Stomach smooth muscle (tissue), 2 donors: ENCODE data around the gene VWA2.

Experiments
- H3K27ac ChIP-seq: one replicate; pipeline ENCODE4 v1.7.0; 2013; ENCODE audit warnings: mild to moderate bottlenecking, low read length, inconsistent platforms
- H3K27me3 ChIP-seq, 2 donors: one replicate each; pipeline ENCODE4 v1.7.0; 2013; ENCODE audit warnings: low read length in 2 of 2; ENCODE audit not compliant: insufficient read depth in 2 of 2, control insufficient read depth in 1 of 2
- H3K36me3 ChIP-seq, 2 donors: one replicate each; pipeline ENCODE4 v1.7.0; 2013; ENCODE audit warnings: low read length in 2 of 2; ENCODE audit not compliant: control insufficient read depth in 2 of 2, insufficient read depth in 2 of 2
- H3K4me1 ChIP-seq: one replicate; pipeline ENCODE4 v1.7.0; 2013; ENCODE audit warnings: low read length; ENCODE audit not compliant: control insufficient read depth, insufficient read depth
- H3K4me3 ChIP-seq, 2 donors: one replicate each; pipeline ENCODE4 v1.7.0; 2013; ENCODE audit warnings: low read length in 2 of 2
- H3K9ac ChIP-seq, 2 donors: one replicate each; pipeline ENCODE4 v1.7.0; 2013; ENCODE audit warnings: low read length in 2 of 2, mild to moderate bottlenecking in 1 of 2
- H3K9me3 ChIP-seq, 2 donors: one replicate each; pipeline ENCODE4 v1.7.0; 2013; ENCODE audit warnings: low read length in 2 of 2; ENCODE audit not compliant: control insufficient read depth in 2 of 2
- donor health status: healthy.
- donor health status: Pancreatic carcinoma.

Gene VWA2

DNA sequence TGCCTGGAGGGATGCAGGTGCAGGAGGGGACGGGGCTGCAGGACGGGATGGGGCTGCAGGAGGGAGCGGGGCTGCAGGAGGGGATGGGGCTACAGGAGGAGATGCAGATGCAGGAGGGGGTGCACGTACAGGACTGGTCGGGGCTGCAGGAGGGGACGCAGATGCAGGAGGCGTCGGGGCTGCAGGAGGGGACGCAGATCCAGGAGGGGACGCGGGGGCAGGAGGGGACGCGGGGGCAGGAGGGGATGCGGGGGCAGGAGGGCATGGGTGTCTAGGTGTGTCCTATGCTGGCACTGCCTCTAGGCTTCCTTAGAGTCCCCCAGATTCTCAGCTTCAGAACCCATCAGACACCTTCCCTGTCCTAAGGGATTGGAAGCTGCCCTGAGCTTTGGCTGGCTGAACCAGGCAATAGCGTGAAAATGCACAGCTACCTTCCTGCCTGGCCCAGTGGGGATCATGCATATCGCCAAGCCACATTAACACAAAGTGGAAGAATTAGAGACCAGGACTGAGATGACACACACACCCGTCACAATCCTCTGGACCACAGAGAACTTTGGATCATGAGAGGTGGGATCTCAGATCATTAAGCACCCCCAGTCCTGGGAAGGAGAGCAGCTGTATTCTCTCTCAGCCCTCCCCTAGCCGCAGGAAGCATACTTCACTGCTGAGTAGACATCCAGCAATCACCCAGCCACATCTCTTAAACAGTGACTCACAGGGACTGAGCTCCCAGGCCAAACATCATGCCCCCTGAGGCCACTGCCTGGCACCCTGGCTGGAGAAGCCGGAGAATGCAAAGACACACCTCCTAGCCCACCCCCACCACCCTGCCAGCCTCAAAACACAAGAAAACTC lies 67.3 kb downstream of the VWA2 start:
- no peaks in the 10 kb centered on the region for H3K27me3 ChIP-seq
- no peaks in the 10 kb centered on the region for H3K9me3 ChIP-seq
- no peak overlapping the region for H3K9ac ChIP-seq
- no peak overlapping the region for H3K4me3 ChIP-seq
- H3K4me1 ChIP-seq = peaks cover 31% of the 10 kb centered on the region
- no peak overlapping the region for H3K27ac ChIP-seq
- peaks cover 6 to 9% of the 10 kb centered on the region in 2 donors for H3K36me3 ChIP-seq

GRCh38 chr10:114307731-114308130 lies 68.7 kb downstream of the VWA2 start:
- Histone ChIP-seq H3K4me1 (peaks cover 26% of the 10 kb centered on the region), H3K9ac (no peak overlapping the region), H3K27me3 (no peaks in the 10 kb centered on the region), H3K36me3 (peaks cover 13 to 18% of the 10 kb centered on the region in 2 donors), H3K9me3 (no peaks in the 10 kb centered on the region), H3K4me3 (no peak overlapping the region), H3K27ac (no peak overlapping the region)

DNA sequence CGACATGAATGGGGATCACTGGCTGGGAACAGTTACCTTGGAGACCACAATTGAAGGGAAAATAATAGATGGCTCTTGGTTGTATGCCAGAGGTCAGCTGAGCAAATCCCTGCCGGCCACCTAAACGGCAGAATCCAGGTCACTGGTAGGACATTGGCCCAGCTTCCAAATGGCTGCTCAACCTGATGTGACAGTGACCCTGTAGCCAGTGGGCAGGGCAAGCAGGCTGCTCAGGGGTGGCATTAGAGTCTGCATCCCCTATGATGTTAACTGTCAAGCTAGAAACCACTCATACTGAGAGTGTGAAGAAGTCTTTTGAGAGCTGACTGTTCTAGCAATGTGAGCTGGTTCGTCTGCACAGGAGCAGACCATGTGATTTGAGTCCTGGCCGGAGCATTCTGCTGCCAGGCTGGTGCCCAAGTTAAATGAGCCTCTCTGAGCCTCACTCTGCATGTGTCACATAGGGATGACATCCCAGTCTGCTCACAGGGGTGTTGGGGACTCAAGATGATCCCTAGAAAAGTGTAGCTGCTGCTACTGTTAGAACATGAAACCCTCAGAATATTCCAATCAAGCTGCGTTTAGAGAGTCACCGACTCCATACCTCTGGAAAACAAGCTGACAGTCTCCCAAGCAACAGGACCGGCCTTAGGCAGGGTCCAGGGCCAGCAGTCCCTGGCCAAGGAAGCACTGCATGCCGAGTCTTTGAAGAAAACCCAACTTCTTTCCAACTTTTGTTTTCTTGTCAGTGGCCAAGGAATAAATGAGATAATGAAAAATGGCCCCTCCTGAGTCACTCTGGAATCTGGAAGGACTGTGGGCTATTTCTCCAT lies 69.7 kb downstream of the VWA2 start:
- Histone ChIP-seq H3K4me1 (peaks cover 24% of the 10 kb centered on the region), H3K9ac (no peak overlapping the region), H3K4me3 (no peak overlapping the region), H3K9me3 (no peaks in the 10 kb centered on the region), H3K36me3 (peaks cover 17 to 25% of the 10 kb centered on the region in 2 donors), H3K27ac (no peak overlapping the region), H3K27me3 (no peaks in the 10 kb centered on the region)

GRCh38 chr10:114309364-114309651 lies 70.3 kb downstream of the VWA2 start:
- Histone ChIP-seq H3K27ac (no peak overlapping the region), H3K9ac (no peak overlapping the region), H3K27me3 (no peaks in the 10 kb centered on the region), H3K4me1 (peaks cover 18% of the 10 kb centered on the region), H3K9me3 (no peaks in the 10 kb centered on the region), H3K4me3 (no peak overlapping the region), H3K36me3 (peaks cover 17 to 25% of the 10 kb centered on the region in 2 donors)

GRCh38 chr10:114310346-114310745 lies 71.3 kb downstream of the VWA2 start:
- Histone ChIP-seq H3K27ac (no peak overlapping the region), H3K9ac (no peak overlapping the region), H3K4me1 (peaks cover 10% of the 10 kb centered on the region), H3K9me3 (no peaks in the 10 kb centered on the region), H3K4me3 (no peak overlapping the region), H3K36me3 (peaks cover 17 to 25% of the 10 kb centered on the region in 2 donors), H3K27me3 (no peaks in the 10 kb centered on the region)

DNA sequence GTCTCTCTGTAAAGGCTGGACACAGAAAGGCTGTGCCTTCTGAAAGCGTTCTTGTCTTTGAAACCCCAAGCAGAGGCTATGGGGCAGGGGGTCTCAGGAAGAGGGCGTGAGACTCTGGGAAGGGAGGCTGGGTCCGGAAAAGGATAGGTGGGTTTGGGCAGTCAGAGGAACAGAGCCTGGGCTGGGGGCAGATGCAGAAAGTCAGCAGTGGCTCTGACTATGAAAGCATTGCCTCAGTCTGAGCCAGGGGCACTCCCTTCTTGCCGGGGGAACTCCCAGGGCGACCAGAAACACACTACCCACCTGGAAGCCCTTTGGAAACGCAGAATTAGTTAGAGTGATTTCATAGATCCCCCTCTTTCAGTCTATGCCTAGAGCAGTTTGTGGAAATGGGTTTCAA lies 72.0 kb downstream of the VWA2 start:
- Histone ChIP-seq H3K4me1 (peaks cover 10% of the 10 kb centered on the region), H3K27ac (no peak overlapping the region), H3K9ac (no peak overlapping the region), H3K9me3 (no peaks in the 10 kb centered on the region), H3K36me3 (peaks cover 17 to 25% of the 10 kb centered on the region in 2 donors), H3K27me3 (no peaks in the 10 kb centered on the region), H3K4me3 (no peak overlapping the region)

DNA sequence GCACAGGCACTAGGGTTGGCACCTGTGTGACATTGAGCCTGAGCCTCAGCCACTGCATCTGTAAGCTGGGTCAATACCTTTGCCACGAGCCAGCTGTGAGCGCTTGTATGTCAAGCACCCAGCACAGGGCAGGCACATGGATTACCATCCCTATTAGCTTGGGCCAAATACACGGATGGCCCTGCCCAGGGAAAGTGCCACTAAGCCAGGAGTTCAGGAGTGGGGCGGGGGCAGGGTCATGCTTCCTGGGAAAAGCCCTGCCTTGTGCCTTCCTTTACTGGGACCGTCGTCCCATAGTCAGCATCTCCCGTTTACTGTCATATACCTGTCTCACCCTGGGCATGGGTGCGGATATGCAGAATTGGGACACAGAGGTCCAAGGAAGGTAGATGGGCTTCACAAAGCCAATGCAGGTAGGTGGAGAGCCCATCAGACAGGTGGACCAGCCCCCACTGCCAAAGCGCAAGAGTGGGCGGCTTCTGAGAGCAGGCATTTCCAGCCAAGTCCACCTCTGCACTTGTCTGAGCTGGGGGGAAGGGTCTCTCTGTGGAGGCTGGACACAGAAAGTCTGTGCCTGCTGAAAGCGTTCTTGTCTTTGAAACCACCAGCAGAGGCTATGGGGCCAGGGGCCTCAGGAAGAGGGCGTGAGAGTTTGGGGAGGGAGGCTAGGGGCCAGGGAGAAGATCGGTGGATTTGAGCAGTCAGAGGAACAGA lies 72.6 kb downstream of the VWA2 start:
- Histone ChIP-seq H3K27me3 (no peaks in the 10 kb centered on the region), H3K9me3 (no peaks in the 10 kb centered on the region), H3K9ac (no peak overlapping the region), H3K4me1 (peaks cover 10% of the 10 kb centered on the region), H3K27ac (no peak overlapping the region), H3K36me3 (peaks cover 17 to 25% of the 10 kb centered on the region in 2 donors), H3K4me3 (no peak overlapping the region)

GRCh38 chr10:114313139-114313538 lies 74.1 kb downstream of the VWA2 start:
- no peak overlapping the region for H3K27ac ChIP-seq
- H3K4me3 ChIP-seq = no peak overlapping the region
- H3K4me1 ChIP-seq = peaks cover 10% of the 10 kb centered on the region
- no peak overlapping the region for H3K9ac ChIP-seq
- no peaks in the 10 kb centered on the region for H3K9me3 ChIP-seq
- H3K36me3 ChIP-seq = peaks cover 17 to 23% of the 10 kb centered on the region in 2 donors
- H3K27me3 ChIP-seq = no peaks in the 10 kb centered on the region

GRCh38 chr10:114313866-114314265 lies 74.8 kb downstream of the VWA2 start:
- Histone ChIP-seq H3K27me3 (no peaks in the 10 kb centered on the region), H3K4me1 (peaks cover 5% of the 10 kb centered on the region), H3K36me3 (peaks cover 17 to 20% of the 10 kb centered on the region in 2 donors), H3K27ac (no peak overlapping the region), H3K9ac (no peak overlapping the region), H3K4me3 (no peak overlapping the region), H3K9me3 (no peaks in the 10 kb centered on the region)

DNA sequence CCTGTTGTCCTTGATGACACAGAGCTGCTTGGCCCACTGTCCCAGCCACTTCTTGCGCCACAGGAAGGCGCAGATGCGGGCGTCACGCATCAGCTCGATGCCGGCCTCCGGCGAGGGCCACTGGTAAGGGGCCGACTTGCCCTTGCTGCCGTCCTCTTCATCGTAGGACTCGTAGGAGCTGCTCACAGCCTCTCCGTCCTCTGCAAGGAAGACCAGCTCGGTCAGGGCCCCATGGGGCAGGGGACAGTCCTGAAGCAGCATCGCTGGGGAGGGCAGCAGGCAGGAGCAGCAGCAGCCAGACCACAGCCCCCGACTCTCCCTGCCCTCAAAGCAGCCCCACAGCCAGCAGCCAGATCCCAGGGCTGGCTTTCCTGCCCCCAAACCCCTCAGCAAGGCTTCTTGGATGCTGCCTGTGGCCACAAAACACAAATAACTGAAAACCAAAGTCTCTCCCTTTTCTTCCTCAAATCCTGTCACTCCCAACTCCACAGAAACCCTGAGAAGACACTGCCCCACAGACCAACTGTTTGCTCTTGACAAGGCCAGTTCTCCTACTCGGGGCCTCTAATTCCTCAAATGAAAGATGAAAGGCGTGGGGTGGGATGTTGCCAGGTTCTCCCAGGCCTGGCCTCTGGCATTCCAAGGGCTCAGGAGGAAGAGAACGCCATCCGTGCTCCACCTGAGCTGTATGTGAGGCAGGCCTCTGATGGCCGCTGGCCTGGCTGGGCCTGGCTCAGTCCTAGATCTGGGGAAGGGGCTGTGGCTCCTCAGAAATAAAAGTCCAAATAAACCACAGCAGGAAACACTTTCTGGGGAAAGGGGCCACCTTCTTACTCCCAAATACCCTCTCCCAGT lies 76.7 kb downstream of the VWA2 start:
- no peaks in the 10 kb centered on the region for H3K4me1 ChIP-seq
- no peak overlapping the region for H3K27ac ChIP-seq
- no peaks in the 10 kb centered on the region for H3K27me3 ChIP-seq
- H3K36me3 ChIP-seq = peaks cover 23 to 26% of the 10 kb centered on the region in 2 donors
- no peaks in the 10 kb centered on the region for H3K9me3 ChIP-seq
- no peak overlapping the region for H3K4me3 ChIP-seq
- H3K9ac ChIP-seq = no peak overlapping the region
